Vagina (tissue), 2 donors: ENCODE results near the gene RELL1.

Experiments
- CTCF ChIP-seq, 3 experiments: fragments of 450-650 bp in 2 of 3; fragments of 200-600 bp in 1 of 3; sonication (generic) in 1 of 3; IDR thresholded peaks; one replicate each; pipeline ENCODE4 v1.5.1; 2017 to 2019; ENCODE audit warnings: antibody characterized with exemption in 3 of 3, mild to moderate bottlenecking in 2 of 3, moderate library complexity in 2 of 3
- POLR2A ChIP-seq, 2 donors: fragments of 450-650 bp; IDR thresholded peaks; one replicate each; pipeline ENCODE4 v1.6.1; 2017; ENCODE audit warnings: antibody characterized with exemption in 2 of 2, mild to moderate bottlenecking in 2 of 2, moderate library complexity in 2 of 2
- POLR2AphosphoS5 ChIP-seq, 2 donors: sonication (generic); formaldehyde crosslinking; IDR thresholded peaks; one replicate each; pipeline ENCODE4 v1.9.0; 2017; ENCODE audit warnings: antibody characterized with exemption in 2 of 2, mild to moderate bottlenecking in 2 of 2, low read depth in 1 of 2; ENCODE audit not compliant: insufficient read depth in 1 of 2

- TF ChIP-seq CTCF (IDR thresholded peaks at IDR 0.05) (no peak), POLR2A (IDR thresholded peaks at IDR 0.05) (no peak), POLR2AphosphoS5 (IDR thresholded peaks at IDR 0.05; ENCODE audit: insufficient read depth in 1 of 2, low read depth in 1 of 2) (no peak)
Observed at GRCh38 chr4:37631551-37631950, 54.6 kb downstream of the RELL1 start.
